ENCODE measurements around the gene CDH15.

CDH15 gene, protein sequence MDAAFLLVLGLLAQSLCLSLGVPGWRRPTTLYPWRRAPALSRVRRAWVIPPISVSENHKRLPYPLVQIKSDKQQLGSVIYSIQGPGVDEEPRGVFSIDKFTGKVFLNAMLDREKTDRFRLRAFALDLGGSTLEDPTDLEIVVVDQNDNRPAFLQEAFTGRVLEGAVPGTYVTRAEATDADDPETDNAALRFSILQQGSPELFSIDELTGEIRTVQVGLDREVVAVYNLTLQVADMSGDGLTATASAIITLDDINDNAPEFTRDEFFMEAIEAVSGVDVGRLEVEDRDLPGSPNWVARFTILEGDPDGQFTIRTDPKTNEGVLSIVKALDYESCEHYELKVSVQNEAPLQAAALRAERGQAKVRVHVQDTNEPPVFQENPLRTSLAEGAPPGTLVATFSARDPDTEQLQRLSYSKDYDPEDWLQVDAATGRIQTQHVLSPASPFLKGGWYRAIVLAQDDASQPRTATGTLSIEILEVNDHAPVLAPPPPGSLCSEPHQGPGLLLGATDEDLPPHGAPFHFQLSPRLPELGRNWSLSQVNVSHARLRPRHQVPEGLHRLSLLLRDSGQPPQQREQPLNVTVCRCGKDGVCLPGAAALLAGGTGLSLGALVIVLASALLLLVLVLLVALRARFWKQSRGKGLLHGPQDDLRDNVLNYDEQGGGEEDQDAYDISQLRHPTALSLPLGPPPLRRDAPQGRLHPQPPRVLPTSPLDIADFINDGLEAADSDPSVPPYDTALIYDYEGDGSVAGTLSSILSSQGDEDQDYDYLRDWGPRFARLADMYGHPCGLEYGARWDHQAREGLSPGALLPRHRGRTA

DNA sequence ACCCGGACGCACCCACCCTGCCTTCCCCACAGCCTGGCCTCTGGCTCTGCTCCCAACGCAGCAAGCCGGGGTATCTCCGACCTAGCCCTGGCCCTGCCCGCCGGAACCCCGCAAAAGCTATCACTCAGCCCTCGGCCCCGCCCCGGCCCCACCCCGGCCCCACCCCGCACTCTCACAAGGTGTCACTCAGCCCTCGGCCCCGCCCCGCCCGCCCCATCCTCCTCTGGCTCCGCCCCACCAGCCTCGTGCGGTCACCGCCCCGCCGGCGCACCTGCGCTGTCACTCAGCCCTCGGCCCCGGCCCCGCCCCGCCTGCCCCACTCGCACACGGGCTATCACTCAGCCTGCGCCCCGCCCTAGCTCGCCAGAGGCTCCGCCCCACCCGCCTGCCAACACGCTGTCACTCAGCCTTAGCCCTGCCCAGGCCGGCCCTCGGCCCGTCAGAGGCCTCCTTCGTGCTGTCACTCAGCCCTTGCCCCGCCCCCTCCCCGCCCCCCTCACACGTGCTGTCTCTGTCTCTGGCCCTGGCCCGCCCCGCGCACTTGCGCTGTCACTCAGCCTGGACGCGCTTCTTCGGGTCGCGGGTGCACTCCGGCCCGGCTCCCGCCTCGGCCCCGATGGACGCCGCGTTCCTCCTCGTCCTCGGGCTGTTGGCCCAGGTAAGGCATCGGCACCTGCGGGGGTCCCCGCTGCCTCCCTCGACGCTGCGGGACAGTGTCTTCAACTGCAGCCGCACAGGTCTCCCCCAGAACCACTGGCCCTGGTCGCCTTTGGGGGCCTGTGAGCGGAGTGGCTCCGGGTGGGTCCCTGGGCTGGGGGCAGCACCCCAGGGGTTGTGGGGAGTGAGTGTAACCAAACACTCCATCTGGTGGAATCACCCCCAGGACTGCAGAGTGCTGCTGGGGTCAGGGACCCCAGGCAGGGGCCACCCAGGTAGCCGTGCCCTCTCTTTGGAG, at the start of gene CDH15:
CDH15 (plus strand) TSS at position 533 of the 955 bp plus-strand sequence; CDS start at position 617, 84 bp downstream.
- peak; percentile 85 to 96 (median 88) for DNase-seq

DNA sequence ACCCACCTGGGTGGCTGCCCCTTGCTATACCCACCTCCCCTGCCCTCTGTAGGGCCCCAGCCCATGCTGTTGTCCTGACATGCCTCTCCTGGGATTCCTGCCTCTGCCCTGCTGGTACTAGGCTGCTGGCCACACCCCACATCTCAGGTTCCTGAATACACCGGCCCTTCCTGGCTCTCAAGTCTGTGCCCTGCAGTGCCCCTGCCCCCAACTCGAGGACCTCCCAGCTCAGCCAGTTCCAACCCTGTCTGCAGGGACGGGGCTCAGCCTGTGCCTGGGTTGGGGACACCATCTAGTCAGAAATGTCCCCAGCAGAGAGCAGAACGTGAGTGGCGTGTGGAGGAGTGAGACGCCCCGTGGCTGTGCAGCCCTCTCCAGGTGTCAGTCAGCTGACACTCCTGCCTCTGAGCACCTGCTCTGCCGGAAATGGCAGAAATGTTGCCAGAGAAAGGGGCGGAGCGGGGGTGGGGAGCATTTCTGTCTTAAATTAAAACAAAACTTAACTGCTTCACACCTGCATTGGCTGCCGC, 49.2 kb upstream of the CDH15 start:
- peak in 3 of 4 experiments; percentile 22 to 82 (median 71) for DNase-seq

DNA sequence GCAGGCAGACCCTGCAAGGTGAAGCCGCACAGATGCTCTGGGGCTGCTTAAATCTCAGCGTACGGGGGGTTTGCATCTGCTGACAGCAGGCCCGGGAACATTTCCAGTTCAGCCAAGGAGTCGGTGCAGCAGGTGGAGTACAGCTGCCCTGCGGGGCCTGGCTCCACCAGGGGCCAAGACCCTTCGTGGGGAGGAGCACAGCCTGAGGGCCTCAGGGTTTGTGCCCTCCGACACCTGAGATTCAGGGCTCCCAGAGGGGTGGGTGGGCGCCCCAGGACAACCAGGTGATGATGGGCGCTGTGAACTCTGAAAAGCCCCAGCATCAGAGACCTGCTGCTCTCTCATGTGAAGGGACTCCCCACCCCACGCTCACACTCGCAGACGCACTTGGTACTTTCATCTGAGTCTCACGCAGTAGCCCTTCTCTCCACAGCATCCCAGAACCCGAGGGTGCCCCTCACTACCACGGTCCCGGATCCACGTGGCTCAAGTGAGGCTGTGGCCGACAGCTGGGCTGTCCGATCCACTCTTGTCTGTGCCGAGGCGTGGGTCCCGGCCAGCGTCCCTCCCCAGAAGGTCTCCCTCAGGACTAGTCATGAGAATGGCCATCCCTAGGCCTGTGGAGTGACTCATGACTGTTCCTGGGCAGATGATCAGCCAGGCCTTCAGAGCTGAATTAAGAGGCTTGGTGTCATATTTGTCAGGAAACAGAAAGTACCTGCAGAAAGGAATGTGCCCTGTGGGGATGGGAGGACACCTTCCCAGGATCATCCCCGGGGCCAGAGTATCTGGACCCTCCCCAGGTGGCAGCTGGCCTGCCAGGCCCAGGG, 48.3 kb upstream of the CDH15 start:
- DNase-seq, result no peak

DNA sequence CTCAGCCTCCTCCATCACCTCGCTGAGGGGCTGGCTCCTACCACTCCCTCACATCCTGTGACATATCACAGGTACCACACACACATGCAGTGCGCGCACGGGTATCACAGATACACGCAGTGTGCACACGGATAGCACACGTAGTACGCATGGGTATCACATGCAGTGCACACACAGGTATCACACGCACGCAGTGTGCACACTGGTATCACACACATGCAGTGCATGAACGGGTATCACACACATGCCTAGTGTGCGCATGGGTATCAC, 47.8 kb upstream of the CDH15 start:
- DNase-seq, result no peak

DNA sequence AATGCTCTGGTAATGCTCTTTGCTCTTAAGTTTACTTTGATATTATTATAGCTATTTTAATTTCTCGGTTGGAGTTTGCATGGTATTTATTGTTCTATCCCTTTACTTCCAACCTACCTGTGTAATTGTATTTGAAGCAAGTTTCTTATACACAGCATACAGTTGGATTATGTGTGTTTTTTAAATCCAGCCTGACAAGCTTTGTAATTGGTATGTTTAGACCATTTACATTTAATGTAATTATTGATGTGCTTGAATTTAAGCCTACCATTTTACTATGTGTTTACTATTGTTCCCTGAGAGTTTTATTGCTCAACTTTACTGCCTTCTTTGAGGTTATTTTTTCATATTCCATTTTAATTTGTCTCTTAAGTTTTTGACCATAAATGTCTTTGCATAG, 42.2 kb upstream of the CDH15 start:
- DNase-seq, result no peak

DNA sequence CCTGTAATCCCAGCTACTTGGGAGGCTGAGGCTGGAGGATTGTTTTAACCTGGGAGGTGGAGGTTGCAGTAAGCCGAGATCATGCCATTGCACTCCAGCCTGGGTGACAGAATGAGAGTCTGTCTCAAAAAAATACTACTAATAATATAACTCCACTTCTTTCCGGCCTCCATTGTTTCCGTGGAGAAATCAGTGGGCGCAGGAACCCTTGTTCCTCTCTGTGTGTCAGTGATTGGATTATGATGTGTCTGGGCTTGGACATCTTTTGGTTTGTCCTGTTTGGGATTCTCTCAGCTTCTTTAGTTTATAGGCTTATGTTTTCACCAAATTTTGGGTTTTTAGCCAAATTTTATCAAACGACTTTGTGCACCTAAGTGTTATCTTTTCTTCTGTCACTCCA, 41.1 kb upstream of the CDH15 start:
- DNase-seq, result no peak

DNA sequence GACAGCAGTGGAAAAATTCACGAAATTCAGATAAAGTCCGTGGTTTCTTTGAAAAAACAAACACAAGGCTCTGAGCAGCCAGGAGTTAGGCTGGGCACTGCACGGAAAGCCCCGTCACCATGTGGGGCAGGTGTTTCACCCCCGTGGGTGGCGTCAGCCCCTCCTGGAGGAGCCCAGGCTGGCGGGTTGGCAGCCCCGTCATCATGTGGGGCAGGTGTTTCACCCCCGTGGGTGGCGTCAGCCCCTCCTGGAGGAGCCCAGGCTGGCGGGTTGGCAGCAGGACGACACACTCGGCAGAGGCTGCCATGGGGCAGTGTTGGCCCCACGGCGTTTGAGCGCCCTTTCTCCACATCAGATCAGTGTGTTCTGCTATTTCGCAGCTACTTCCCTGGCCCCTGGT, 39.8 kb upstream of the CDH15 start:
- no peak for DNase-seq

DNA sequence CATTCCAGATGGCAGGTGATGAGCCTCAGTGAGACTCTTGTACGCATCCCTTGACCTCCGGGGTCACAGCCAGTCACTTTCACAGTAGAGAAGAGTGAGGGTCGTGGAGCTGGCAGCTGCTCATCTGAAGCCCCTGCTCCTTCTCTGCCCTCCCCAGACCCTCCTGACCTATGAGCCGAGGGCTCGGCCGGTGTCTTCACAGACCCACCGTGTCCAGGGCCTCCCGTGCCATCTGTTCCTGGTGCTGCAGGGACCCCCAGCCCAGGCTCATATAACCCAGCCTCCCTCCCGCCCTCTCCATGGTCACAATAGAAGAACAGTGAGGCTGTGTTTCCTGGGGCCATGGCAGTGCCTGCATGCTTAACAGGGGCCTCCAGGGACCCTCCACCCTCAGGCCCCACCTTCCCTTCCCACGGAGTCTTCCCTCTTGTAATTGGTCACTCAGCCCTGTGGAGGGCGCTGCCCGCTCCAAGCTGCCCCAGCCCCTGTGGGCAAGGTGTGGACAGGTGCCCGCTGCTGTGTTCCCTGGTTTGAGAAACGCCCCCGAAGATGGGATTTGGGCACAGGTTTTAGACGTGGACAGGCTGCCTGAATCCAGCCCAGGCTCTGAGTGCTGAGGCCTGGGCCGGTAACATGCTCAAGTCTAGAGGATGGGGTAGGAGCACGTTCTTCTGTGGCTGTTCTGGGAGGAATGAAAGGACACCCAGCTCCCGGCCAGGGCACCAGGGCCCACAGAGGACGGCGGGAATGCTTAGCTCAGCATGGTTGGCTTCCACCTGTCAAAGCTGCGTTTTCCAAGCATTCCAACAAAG, 39.1 kb upstream of the CDH15 start:
- DNase-seq, result no peak

DNA sequence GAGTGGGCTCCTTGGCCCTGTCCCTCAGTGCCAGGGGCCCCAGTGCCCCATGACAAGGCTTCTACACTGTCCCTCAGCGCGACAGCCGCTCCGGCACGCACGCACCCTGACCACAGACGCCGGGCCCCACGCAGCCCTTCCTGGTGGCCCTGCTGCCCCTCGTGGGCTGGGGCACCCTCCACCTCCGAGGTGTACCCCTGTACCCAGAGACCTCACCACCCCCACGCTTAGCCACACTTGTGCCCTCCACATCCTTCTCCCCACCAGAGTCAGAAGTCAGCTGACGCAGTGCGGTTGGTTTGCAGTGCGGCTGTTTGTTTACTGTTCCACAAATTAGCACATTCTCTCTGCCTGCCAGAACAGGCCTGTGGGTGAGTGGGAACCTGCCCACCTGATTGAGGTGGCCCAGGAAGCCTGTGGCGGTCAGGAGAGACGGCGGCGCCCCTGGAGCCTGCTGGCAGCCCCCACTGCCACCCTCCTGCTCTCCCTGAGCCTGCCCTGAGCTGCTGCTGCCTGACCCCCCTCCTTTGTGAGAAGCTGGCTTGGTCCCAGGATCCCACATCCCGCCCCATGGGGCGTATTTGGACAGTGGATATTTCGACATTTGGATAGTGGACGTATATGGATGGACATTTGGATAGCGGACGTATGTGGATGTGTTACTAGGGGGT, 38.0 kb upstream of the CDH15 start:
- no peak for DNase-seq

DNA sequence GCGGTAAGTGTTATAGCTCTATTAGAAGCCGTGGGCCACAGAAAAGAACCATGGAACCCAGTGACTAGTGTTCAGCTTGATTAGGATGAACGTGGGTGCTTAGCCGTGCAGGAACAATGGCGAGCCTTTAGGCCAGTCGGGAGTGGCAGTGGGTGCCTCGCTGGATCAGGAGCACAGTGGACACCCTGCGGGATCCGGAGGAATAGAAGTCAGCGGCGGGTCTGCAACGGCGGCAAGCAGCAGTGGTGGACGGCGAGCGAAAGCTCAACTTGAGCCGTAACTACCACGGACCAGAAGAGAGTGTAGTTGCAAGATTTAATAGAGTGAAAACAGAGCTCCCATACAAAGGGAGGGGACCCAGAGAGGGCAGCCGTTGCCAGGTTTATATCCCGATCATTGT, 37.3 kb upstream of the CDH15 start:
- DNase-seq, result no peak

DNA sequence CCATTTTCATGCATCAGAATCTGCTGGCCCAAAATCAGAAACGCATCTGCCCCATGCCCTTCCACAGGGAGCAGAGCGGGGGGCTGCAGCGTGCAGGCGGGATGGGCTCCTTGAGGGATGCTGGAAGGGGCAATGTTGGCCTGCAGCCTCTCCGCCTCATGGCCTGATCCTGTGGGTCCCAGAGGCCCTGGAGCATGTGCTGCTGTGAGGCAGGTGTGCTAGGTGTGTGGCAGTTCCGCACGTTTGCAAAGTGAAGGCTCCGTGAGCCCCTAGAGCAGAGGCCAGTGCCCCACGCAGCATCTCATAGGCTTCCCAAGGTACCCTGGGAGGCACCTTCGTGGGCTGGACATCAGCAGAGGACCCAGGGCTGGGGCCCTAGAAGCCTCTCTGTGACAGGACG, 36.4 kb upstream of the CDH15 start:
- no peak for DNase-seq

DNA sequence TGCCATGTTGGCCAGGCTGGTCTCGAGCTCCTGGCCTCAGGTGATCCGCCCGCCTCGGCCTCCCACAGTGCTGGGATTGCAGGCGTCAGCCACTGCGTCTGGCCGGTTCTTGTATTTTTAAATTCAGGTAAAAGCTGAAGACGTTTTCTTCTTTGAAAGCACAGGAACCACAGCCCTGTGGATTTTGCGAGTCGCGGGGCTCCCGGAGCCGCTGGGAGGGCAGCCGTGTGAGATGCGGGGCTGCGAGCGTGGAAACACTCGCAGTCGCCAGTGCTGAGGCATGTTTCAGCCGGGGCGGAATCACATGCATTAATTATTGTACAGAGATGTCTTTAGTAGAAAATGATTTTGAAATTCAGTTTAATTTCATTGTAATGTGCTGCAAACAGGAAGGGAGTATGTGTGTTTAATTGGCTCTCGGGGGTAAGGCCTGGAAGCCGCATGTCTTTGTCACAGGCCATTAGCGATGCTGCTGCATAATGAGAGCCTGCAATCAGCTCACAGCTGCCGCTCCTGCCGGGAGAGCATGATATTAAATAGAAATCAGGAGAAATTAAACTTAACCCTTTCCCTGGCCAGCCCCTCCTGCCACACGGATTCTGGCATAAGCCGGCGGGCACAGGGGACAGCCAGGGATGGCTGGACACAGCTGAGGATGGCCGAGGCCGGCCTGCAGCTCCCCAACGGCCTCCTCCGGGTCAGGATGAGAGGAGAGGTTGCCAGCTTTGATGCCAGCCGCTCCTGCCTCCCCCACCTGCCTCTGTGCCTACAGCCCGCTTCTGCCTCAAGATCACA, 35.4 kb upstream of the CDH15 start:
- no peak for DNase-seq

DNA sequence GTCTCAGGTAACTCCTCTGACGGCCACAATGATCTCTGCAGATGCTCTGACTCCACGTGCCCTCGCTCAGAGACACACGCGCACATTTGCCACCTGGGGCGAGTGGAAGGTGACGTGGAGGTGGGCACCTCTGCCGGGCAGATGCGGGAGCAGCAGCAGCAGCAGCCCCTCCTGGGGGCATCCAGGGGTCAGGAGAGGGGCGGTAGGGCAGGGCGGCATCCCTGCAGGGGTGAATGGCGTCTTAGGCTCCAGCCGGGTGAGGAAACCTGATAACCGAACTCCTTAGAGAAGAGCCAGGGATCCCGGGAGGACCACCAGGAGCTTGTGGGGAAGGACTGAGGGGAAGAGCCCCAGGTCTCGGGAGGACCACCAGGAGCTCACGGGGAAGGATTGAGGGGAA, 34.6 kb upstream of the CDH15 start:
- DNase-seq, result no peak

DNA sequence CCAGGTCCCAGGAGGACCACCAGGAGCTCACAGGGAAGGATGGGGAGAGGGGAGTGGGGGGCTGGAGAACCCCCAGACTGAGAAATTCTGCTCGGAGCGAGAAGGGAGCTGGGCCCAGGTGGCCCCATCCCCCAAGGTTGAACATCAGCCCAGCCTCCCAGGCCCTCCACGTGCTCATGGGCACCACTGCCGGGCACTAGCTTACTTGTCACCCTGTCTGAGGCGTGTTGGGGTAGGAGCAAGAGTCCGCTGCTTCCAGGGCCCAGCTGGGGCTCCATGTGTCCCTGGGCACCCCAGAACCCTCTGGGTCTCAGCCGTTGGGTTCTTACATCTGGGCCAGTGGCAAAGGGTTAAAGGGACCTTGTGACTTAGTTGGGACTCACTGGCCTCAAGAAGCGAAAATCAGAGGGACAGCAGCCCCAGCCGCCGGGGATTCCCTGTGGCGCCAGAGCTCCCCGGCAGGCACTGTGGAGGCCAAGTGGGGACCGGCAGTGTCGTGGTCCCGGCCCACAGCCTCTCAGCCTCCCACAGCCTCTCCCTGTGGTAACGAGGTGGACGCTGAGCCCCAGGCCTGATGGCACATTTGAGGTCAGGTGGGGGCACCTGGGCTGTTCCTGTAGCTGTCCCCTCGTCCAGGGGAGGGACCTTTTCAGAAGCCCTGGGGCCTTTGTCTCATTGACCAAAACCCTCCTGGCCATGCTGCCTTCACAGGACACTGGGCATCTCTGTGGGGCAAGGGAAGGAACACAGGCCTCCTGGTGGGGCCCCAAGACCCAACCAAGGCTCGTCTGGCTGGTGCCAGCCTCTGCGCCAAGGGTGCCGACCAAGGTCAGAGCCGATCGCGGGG, 33.7 kb upstream of the CDH15 start:
- no peak for DNase-seq

DNA sequence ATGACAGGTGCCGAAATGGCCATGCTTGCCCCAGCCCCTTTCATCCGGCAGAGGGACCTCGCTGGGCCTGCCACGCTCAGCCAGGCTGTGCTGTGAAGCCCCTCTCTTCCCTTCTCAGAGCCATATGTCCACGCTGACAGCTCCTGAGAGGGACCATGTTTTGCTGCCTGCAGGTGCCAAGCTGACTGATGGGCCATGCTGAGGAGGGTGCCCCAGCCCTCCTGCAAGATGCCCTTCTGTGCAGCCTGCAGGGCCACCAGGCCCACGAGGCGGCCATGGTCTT, 33.1 kb upstream of the CDH15 start:
- no peak for DNase-seq

DNA sequence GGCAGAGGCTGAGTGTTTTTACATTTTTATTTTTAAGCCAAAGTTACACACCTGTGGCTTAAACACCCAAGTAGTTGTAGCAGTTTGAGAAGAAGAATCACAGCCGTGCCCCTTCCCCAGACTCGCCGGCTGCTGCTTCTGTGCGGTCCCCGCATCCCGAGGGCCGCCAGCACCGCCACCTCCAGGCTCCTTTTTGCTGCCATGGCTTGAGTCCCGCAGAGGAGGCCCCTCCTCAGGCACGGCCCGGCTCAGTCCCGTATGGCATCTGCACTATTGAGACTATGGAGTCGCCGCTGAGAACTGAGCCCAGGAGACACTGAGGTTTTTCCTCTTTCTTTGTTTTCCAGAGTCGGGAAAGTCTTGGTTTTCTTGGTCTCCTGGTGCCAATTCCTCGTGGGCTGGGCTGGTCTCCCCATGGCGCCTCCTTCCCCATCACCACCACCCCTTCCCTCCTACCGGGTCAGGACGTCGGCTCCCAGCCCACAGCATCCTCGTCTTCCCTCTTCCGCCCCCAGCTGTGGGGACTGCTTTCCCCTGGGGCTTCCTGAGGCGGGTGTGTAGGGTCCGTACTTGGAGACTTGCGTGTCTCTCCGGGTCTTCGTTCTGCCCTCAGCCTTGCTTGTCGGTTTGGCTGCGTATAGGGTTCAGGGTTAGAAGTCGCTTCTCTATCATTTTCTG, 32.6 kb upstream of the CDH15 start:
- DNase-seq, result no peak

DNA sequence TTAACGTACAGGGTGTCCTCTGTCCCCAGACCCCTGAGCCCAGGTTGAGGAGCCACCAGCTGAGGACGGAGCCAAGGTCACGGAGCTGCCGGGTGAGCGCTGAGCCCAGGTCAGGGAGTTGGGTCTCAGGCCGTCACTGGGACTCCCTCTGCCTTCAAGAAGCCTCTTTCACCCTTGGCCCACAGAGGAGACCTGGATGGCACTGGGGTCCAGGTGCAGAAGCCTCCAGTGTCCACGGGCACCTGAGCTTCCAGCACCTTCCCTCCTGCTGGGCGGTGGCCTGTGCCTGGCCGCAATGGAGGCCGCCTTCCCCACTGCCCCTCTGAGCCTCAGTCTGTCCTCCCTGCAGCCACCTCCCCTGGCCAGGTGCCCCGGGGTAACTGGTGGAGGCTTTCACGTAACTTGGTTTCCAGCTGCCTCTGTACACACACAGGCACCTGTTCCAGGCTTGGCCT, 31.6 kb upstream of the CDH15 start:
- no peak for DNase-seq

DNA sequence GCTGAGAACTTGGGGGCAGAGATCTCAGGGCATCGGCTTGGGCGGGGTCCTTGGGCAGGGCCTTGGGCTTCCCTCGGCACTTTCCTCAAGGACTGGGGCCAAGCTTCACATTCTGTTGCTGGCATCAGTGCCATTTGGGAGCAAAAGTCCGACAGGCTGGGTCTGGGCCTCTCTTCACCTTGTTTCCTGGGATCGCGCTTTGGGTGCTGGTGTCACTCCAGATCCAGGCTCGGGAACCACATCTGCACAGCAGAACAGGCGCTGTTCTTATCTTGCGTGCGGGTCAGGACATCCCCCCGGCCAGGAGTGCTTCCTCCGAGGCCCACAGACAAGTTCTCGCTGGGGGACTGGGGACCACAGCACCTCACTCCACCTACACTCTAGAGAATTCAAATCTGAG, 31.1 kb upstream of the CDH15 start:
- no peak for DNase-seq

Data from activated naive CD4-positive, alpha-beta T cell (primary cell).